Measurements from ENCODE around the gene SPAG4.

The SPAG4 gene, protein sequence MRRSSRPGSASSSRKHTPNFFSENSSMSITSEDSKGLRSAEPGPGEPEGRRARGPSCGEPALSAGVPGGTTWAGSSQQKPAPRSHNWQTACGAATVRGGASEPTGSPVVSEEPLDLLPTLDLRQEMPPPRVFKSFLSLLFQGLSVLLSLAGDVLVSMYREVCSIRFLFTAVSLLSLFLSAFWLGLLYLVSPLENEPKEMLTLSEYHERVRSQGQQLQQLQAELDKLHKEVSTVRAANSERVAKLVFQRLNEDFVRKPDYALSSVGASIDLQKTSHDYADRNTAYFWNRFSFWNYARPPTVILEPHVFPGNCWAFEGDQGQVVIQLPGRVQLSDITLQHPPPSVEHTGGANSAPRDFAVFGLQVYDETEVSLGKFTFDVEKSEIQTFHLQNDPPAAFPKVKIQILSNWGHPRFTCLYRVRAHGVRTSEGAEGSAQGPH

DNA sequence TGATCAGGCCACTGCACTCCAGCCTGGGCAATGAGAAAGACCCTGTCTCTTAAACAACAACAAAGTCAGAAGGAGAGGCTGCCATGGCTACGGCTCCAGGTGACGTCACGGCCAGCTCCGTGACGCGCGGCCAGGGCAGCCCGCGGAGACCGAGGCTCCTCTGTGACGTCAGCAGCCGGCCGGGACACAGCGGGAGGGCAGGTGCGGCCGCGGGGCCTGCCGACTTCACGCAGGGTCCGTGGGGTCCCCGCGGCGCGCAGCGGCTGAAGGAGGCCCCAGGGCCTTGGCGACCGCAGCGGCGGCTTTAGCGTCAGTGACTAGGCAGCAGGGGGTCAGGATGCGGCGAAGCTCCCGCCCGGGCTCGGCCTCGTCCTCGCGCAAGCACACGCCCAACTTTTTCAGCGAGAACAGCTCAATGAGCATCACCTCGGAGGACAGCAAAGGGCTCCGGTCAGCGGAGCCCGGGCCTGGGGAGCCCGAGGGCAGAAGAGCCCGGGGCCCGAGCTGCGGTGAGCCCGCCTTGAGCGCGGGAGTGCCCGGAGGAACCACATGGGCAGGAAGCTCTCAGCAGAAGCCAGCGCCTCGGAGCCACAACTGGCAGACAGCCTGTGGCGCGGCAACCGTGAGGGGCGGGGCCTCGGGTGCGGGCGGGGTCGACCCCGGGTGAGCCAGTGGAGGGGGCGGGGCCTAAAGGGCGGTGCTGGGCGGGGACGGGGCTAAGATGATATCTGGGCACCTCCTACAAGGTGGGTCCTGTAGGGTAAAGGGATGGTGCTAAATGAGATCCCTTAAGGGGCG is at the start of gene SPAG4:
SPAG4 (plus strand) TSS at position 163 of the 798 bp plus-strand sequence; CDS start at position 338, 175 bp downstream.
- peak; percentile 99 to 100 for DNase-seq

DNA sequence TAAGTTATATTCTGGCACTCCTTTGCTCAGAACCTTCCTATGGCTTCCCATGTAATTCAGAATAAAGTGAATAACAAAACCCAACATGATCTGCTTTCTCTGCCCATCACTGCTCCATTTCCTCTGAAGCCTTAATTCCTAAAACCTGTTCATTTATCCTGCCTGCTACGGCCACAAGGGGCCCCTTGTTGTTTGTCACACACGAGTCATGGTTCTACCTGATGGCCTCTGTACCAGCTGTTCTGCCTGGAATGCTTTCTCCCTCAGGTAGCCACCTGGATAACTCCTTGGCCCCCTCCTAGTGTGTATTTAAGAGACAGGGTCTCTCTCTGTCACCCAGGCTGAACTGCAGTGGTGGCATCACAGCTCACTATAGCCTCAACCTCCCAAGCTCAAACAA is 47.0 kb upstream of the SPAG4 start:
- DNase-seq: no peak

DNA sequence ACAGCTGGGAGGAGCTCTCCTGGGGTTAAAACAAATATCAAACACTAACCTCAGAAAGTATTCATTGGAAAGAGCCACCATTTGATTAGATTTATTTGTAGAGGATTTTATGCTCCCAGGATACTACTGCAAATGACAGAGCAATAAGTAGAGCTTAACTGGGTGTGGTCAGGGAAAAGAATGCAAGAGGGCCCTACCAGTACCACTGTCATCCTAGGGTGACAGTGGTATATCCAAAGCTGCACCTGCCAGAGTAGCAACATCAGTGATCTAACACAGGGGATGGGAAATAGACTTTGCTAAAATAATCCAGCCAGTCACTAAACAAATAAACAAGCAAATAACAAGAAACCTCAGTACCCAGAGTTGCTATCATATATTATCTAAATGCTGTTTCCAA is 44.1 kb upstream of the SPAG4 start:
- no peak for DNase-seq

DNA sequence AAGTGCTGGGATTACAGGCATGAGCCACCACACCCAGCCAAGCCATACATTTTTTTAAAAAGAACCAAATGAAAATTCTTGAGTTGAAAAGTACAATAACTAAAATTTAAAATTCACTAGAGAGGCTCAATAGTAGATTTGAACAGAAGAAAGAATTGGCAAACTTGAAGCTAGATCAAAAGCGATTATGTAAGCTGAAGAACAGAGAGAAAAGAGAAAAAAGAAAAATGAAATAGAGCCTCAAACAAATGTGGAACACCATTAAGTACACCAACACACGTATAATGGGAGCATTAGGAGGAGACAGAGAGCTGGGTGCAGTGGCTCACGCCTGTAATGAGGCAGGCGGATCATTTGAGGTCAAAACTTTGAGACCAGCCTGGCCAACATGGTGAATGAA is 42.8 kb upstream of the SPAG4 start:
- DNase-seq: no peak

DNA sequence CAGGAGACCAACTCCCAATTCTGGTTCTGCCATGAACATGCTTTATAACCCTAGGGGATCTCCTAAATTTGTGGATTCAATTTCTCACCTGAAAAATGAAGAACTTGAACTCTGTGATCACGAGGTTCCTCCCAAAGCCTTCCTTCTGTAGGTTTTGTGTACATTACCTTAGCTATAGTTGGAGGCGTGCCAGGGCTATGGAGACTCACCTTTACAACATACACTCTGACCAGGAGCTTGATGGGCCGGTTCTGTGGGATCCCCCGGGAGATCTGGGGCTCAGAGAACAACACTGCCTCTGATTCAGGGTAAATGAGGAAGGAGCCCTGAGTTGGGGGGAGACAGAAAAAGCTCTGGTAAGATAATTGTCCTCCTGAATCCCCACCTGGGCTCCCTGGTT is 39.7 kb upstream of the SPAG4 start:
- DNase-seq: no peak

DNA sequence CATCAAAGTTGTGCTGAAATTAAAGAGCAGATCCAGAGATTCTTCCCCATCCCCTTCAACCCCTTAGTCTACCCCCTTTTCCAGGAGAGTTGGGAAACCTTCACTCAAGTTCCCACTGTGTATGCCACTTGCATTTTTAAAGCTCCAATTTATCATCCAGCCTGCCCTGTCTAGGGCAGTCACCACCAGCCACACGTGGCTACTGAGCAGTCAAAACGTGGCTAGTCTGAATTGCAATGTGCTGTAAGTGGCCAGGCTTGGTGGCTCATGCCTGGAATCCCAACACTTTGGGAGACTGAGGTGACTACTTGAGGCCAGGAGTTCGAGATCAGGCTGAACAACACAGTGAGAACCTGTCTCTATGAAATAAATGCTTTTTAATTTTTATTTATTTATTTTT is 38.8 kb upstream of the SPAG4 start:
- no peak for DNase-seq

DNA sequence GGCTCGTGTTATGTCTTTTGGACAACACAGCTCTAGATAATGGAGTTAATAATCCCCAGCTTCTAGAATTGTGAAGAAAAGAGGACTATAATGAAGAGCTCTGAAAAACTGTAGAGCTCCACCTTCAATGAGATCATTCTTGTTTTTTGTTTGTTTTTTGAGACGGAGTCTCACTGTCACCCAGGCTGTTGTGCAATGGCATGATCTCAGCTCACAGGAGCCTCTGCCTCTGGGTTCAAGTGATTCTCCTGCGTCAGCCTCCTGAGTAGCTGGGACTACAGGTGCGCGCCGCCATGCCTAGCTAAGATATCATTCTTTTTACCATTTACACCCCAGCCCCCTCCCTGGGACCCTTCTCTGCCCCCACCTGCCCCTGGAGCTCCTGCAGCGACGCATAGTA is 37.2 kb upstream of the SPAG4 start:
- DNase-seq: no peak

DNA sequence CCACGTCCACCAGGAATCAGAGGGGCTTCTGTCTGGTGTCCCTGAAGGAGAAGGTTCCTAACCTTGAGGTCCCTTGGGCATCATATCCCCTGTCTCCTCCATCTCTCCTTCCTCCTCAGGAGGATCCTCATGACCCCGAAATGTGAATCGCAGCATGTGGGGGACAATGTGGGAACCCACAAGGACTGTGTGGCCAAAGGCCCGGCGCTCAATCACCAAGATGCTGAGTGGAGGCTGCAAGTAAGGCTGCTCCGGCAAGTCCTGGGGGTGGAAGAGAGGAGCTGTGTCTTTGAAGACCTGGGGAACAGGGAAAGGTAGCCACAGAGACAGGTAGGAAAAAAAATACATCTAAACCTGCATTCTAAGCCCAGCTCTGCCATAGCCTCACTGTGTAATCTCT is 36.4 kb upstream of the SPAG4 start:
- DNase-seq: no peak

DNA sequence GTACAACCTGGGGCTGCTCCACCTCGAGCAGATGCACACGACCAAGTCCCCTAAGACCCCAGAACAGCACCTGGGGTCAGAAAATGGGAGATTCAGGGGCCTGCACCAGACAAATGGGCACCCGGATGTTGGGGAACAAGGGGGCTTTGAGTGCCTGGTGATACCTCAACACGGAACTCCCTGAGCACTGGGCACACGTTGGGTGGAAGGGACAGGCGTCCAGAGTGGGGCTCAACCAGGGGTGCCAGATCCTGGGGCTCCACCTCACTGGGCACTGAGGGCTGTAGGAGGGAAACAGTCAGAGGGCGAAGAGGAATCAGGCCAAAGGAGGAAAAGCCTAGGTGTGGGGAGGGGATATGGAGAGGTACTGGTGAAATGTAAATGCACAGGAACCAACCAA is 33.5 kb upstream of the SPAG4 start:
- no peak for DNase-seq

DNA sequence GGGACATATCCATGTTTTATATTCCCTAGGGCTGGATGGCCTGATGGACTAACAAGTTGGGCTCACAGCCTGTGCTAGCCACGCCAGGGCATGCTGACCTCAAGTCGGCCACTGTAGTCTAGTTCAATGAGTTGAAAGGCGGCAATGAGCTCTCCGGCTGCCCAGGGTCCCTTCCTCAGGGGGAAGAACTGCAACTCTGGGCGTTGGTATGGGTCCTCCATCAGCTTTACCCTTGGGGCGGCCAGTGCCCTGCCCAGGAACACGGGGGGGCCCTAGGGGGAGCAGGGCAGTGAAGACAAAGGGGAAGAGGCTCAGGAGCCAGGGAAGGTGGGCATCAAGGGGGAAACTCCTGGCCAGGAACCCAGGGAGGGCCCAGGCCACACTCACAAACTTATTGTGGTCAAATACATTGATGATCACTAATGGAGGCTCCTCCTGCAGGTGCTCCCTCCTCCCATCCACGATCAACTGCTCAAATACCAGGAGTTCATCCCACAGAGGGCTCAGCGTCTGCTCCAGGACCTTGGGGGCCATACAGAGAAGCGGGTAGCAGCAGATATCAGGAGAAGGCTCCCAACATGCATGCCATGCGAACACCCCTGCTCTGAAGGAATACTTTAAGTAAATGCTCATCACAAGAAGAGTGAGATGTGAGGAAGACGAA is 32.8 kb upstream of the SPAG4 start:
- DNase-seq: no peak

DNA sequence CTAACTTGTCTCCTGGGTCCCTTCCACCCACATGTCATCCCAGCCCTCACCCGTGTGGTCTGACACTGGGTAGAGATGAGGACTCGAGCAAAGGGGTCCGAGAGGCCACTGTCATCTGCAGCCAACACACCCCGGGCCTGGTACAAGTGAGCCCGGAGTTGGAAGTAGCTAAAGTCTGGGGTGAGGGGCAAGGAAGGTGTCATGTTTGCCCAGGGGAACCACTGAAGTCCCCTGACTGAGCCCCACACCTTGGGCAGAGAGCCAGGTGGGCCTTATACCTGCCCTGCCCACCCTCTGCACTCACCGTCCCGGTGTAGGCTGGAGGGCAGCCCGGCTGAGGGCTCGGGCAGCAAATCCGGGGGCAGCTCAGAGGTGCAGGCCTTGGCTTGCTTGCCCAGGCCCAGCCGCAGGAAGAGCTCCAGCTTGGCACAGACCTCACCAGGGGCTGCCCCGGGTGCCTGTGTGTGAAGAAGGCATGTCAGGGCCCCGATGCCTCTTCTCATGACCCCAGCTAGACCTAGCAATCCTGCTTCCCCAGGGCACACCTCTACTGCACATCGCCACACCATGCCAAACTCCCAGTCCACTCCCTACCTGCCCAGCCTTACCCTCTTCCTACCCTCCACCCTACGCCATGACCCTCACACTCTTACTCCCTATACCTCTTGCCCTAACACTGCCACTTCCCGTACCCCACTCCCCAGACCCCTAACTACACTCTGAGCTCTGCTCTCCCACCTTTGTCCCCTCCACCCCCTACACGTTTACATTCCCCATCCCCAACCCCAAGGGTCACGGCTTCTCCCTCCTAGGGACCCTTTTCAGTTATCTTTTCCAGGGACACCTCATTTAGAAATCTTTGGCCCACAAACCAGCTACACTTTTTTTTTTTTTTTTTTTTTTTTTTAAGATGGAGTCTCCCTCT is 31.7 kb upstream of the SPAG4 start:
- no peak for DNase-seq

DNA sequence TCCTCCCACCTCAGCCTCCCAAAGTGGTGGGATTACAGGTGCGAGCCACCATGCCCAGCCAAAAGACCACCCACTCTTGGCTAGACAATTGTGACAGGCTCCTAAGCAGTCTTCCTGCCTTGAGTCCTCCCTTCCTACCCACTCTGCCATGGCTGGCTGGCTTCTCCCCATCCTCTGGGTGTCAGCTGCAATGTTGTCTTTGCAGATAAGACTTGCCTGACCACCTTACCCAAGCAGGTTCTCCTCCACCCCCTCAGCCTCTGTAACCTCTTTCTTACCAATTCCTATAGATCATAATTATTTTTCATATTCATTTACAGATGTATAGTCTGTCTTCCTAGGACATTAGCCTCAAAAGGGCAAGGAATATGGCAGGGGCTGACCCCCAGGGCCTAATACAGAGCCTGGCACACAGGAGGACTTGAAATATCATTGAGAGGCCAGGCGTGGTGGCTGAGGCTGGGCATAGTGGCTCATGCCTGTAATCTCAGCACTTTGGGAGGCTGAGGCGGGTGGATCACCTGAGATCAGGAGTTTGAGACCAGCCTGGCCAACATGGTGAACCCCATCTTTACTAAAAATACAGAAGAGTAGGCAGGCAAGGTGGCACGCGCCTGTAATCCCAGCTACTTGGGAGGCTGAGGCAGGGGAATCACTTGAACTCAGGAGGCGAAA is 28.7 kb upstream of the SPAG4 start:
- no peak for DNase-seq

DNA sequence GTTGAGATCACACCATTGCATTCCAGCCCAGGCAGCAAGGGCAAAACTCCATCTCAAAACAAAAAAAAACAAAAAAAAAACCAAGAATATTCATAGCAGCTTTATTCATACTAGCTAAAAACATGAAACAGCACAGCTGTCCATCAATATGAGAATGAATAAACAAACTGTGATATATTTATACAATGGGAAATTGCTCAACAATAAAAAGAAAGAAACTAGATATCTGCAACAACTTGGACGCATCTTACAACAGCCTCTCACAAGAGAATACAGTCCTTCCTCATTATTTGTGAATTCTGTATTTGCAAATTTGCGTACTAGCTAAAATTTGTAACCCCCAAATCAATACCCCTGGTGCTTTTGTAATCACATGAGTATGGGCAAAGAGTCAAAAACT is 28.2 kb upstream of the SPAG4 start:
- DNase-seq: no peak

DNA sequence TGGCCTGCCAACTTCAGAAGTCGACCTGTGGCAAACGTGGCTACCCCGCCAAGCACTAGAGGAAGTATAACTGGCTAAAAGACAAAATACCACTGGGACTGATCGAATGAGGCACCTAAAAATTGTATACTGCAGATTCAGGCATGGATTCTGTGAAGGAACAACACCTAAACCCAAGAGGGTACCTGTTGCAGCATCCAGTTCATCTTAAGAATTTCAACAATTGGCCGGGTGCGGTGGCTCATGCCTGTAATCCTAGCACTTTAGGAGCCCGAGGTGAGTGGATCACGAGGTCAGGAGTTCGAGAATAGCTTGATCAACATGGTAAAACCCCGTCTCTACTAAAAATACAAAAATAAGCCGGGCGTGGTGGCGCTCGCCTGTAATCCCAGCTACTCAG is 27.2 kb upstream of the SPAG4 start:
- DNase-seq: no peak

DNA sequence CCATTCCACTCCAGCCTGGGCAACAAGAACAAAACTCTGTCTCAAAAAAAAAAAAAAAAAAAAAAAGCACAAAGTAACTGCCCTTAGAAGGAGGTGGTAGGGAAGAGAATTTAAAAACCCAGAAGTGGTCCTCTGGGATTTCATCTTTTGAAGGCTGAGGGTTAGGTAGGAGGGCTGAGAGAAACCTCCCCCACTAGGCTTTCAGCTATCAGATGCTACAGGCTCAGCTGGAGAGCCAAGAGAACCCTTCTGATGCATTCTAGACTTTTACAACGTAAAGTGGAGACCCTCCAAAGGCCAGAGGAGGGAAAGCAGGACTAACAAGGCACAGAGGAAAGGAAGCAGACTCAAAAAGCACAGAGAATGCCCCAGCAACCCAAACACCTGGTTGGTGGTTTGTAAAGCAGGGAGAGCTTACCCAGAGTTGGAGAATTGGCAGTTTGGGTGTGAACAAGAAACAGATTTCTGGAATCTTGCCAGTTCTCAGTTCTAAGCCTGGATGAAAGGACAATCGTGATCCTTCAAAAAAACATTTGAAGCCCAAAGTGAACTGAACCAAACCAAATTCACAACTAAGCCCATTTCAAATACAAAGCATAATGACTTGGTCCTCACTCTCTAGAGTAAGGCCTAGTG is 23.2 kb upstream of the SPAG4 start:
- no peak for DNase-seq

DNA sequence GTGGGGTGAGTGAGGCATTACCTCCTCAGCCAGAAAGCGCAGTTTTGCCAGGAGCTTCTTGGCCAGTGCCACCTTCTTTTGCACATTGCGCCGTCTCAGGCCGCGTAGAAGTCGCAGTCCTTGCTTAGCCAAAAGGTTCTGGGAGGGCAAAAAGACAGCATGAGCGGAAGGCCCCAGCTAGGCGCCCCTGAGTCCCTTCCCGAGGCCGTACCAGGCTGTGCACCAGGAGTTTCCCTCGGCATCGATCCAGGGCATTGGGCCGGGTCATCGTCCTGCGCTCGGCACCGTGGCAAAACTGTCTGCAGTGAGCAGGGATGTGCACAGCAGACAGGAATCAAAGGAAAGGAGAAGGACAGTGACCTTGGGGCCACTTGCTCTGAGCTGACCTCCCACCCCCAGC is 20.2 kb upstream of the SPAG4 start:
- DNase-seq: no peak

DNA sequence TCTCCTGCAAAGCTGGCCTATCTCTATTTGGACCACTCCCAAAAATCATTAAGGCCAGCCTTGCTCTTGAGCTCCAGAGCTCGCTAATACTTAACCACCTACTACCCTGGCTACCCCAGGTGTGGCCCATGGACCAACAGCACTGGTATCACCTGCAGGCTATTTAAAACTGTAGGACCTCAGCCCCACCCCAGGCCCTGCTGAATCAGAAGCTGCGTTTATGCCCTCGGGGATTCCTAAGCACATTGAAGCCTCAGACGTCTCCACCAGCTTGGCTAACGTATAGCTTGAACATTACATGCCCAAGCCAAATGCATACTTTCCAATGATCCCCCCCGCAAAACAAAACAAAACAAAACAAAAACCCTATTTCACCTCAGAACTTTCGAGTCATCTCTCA is 19.7 kb upstream of the SPAG4 start:
- no peak for DNase-seq

DNA sequence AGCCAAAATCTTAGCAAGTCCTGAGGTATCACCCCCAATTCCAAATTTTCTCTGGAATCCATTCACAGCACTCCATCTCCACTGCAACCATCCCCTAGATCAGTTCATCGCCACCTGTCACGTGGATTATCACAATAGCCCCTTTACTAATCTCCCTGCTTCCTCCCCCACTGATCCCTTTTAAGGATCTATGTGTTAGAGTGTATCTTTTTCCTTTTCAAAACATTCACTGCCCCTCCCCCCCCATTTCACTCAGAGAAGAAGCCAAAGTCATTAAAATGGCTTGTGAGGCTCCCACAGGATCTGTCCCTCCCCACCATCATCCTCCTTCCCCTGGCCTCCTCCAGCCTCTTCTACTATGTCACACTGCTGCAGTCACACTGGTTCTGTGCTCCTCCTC is 18.4 kb upstream of the SPAG4 start:
- no peak for DNase-seq

DNA sequence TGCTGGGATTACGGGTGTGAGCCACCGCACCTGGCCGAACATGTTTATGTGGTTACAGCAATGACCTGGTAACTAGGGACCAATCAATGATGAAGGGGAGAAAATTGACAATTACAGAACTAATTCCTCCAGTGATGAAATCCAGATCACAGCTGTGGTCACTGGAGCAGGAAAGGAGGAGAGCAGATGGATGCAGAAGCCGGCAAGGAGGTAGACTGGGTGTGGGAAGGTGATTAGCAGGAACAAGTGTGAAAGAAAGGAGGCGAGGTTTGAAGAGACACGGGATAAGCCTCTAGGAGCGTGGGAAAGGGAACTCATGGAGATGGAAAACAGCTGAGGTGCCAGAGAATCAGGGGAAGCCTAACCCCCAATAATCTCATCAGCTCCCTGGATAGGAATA is 17.2 kb upstream of the SPAG4 start:
- DNase-seq: no peak

DNA sequence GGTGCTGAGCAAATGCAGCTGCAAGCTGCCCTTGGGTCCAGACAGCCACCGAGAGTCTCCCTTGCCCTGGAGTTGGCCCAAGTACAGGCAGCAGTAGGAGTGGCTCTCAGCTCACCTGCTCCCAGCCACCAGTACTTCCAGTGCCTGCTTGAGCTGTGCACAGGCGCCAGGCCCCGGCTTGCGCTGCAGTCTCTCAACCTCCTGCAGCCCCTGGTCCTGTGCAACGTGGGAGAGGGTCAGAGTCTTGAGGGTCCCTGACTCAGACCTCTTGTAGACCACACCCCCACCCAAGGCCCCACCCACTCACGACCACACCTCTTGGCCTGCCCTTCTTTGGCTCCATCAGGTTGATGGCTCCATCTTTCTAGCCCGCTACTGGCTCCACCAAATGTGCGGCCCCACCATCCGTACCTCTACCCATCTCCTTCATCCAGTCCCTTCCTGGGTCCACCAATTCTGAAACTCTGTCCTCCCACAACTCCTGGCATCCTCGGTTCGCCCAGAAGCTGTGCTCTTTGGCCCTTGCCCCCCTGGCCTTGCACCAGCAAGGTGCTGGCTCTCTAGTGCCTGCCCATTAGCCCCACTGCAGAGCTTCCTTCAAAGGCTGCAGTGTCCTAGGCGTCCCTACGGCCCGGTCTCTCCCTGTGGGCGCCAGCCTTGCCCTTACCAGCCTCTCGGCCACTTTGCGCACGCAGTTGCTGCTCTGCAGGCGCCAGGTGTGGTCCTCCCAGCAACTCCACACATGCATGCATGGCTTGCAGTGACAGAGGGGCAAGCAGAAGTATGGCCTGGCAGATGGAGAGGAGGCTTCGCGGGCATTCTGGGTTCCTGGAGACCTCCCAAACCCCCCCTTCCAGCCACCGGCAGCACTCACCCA is 16.5 kb upstream of the SPAG4 start:
- no peak for DNase-seq

DNA sequence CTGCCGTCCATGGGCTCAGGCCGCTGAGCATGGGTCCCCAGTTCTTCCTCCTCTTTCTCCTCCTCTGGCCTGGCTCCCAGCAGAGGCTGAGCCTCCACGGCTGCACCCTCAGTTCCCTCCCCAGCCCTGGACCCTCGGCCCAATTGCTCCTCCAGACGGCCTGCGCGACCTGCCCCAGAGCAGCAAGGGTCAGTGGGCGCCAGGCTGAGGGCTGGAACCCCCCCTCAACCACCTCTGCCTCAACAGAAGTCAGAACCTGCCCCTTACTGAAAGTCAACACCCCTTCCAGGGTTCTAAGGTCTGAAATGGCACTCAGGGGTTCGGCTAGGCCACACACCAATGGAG is 15.9 kb upstream of the SPAG4 start:
- DNase-seq: no peak
